ENCODE results near the gene RAC2.

RAC2 gene

GRCh38 chr22:37184816-37185541 lies 59.1 kb downstream of the RAC2 start:
- no peak for DNase-seq

DNA sequence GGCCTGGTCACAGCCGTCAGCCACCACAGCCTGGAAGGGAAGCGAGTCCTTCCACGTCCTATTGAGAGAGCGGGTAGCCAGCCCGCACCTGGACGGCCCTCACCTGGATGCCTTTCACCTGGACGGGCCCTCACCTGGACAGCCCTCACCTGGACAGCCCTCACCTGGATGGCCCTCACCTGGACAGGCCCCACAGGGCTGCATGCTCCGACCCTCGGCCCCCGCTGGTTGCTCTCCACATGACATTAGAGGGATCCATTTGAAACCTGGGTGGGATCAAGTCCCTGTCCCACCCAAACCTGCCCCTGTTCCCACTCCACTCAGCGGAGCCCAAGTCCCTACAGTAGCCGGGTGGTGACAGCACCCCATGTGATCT lies 59.7 kb downstream of the RAC2 start:
- no peak for DNase-seq

- DNase-seq, result no peak
Measured at GRCh38 chr22:37183432-37184379, 60.4 kb downstream of the RAC2 start.

DNA sequence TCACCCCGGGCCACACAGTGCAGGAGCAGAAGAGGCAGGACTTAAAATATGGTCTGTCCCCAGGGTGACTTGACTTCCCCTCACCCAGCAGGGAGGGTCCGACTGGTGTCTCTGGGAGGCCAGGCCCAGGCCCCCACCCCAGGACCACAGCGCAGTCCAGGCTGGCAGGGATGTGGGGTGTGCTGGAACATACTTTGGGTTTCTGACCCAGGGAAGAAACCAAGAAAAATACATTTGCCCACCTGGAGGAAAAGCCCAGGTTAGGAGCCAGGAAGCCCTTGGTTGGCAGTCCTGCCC lies 61.2 kb downstream of the RAC2 start:
- DNase-seq, result no peak

DNA sequence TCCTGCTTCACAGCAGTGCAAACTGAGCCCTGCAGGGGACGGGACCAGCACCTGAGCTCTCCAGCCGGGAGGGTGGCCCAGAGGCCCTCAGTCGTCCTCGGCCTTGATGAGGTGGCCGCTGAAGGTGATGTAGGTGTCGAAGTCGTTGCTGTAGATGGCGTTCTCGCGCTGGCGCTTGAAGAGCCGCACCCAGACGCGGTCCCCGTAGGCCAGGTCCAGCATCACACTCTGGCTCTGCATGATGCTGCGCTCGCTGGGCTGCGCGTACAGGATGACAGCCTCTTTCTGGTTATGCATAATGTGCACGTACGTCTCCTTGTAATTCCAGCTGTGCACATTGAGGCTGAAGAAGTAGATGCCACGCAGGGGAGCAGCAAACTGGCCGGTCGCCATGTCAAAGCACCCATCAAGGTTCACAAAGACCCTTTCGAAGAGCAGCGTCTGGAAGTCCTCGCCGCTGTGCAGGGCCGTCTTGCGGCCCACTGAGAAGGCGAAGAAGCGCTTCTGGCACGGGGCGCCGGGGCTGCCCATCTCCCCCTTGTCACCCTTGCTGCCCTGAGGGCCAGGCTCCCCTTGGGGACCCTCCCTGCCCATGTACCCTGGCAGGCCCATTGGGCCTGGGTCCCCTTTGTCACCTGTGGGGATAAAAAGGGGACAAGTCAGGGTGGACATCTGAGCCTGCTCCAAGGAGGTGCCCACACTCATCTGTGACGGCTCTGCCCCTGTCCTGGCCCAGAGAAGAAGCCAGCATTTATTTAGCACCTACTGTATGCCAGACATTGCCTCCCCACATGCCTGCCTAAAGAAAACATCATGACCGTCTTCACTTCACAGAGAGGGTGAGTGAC lies 61.7 kb downstream of the RAC2 start:
- no peak for DNase-seq

GRCh38 chr22:37181681-37182080 lies 62.4 kb downstream of the RAC2 start:
- no peak for DNase-seq

- DNase-seq, result no peak
Measured at GRCh38 chr22:37180531-37181231, 63.4 kb downstream of the RAC2 start.

- no peak for DNase-seq
Measured at GRCh38 chr22:37179622-37180420, 64.2 kb downstream of the RAC2 start.

DNA sequence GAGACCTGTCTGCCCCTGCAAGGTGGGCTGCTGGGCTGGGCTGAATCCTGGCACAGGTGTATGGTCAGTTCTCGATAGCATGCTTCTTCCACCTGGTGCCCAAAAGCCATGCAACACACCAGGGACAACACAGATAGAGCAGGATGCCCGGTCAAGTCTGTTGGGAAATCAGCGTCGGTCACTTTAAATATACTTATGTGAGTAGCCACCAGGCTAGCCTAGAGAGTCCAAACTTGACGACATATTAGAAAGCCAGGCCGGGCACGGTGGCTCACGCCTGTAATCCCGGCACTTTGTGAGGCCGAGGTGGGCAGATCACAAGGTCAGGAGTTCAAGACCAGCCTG lies 65.0 kb downstream of the RAC2 start:
- DNase-seq, result no peak

- no peak for DNase-seq
Measured at GRCh38 chr22:37178350-37179125, 65.5 kb downstream of the RAC2 start.

GRCh38 chr22:37177755-37178154 lies 66.3 kb downstream of the RAC2 start:
- no peak for DNase-seq

DNA sequence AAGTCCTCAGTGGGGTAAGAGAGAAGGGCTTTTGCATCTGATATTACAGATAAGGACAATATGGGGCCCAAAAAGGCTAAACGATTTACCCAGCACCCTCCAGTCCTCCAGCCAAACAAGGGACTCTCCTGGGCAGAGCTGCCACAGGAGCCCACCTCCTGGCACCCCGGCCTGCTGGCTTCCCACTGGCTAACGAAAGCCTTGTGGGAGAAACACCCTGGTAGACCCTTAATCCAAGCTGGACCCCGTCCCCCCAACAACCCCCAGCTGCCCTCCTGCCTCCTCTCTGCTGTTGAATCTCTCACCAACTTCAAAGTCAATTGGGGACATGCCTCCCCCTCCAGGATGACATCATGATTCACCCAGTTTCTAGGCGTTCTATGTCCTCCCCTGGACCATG lies 66.8 kb downstream of the RAC2 start:
- no peak for DNase-seq

- no peak for DNase-seq
Measured at GRCh38 chr22:37176464-37177061, 67.5 kb downstream of the RAC2 start.

GRCh38 chr22:37175414-37176281 lies 68.4 kb downstream of the RAC2 start:
- DNase-seq, result no peak
